Fibroblast of lung (primary cell): Measurements from ENCODE around the gene CNTNAP5. TPM values are rescaled to one million over a fixed set of nuclear protein-coding genes. Genes with fewer than 3 reads are reported as not detected.

Experiments
- DNase-seq, 2 donors: peaks; one replicate each; pipeline versions ENCODE4 v3.0.0 to v3.0.0-alpha.2; 2010; ENCODE audit warnings: low read depth in 2 of 2
- H2AFZ ChIP-seq: 2 replicates; pipeline ENCODE4 v1.5.1; 2012; ENCODE audit warnings: low read length, control low read depth, inconsistent platforms
- H3K27ac ChIP-seq: 2 replicates; pipeline ENCODE4 v1.5.1; 2011; ENCODE audit warnings: low read length, control low read depth; ENCODE audit not compliant: insufficient read depth
- H3K27me3 ChIP-seq: 2 replicates; pipeline ENCODE4 v1.5.1; 2011; ENCODE audit warnings: mild to moderate bottlenecking, low read length; ENCODE audit not compliant: control insufficient read depth, insufficient read depth
- H3K36me3 ChIP-seq: 2 replicates; pipeline ENCODE4 v1.5.1; 2011; ENCODE audit warnings: low read length; ENCODE audit not compliant: control insufficient read depth, insufficient read depth
- H3K4me1 ChIP-seq: 2 replicates; pipeline ENCODE4 v1.5.1; 2011; ENCODE audit warnings: low read length; ENCODE audit not compliant: control insufficient read depth, insufficient read depth; ENCODE audit errors: extremely low read depth
- H3K4me2 ChIP-seq: 2 replicates; pipeline ENCODE4 v1.5.1; 2011; ENCODE audit warnings: low read length, control low read depth; ENCODE audit not compliant: insufficient read depth; ENCODE audit errors: extremely low read depth
- H3K4me3 ChIP-seq, 4 experiments: fragments of 200-600 bp in 1 of 4; sonication (generic) in 1 of 4; replicated peaks in 1 of 4; 2 replicates each; pipeline ENCODE4 v1.5.1; 2011 to 2016; ENCODE audit warnings: low read length in 4 of 4, low read depth in 3 of 4, mild to moderate bottlenecking in 3 of 4, control low read depth in 2 of 4, inconsistent platforms in 1 of 4, mixed read lengths in 1 of 4; ENCODE audit not compliant: insufficient read depth in 1 of 4; ENCODE audit errors: control extremely low read depth in 1 of 4
- H3K79me2 ChIP-seq: 2 replicates; pipeline ENCODE4 v1.5.1; 2012; ENCODE audit warnings: mild to moderate bottlenecking, low read length, inconsistent platforms; ENCODE audit not compliant: control insufficient read depth, insufficient read depth
- H3K9ac ChIP-seq: 2 replicates; pipeline ENCODE4 v1.5.1; 2011; ENCODE audit warnings: mild to moderate bottlenecking, low read length, control low read depth; ENCODE audit not compliant: insufficient read depth
- H3K9me3 ChIP-seq: 2 replicates; pipeline ENCODE4 v1.5.1; 2012; ENCODE audit warnings: low read depth, low read length; ENCODE audit not compliant: control insufficient read depth, insufficient read depth
- H4K20me1 ChIP-seq: 2 replicates; pipeline ENCODE4 v1.5.1; 2011; ENCODE audit warnings: low read length; ENCODE audit not compliant: control insufficient read depth, insufficient read depth; ENCODE audit errors: extremely low read depth
- EZH2 ChIP-seq: IDR thresholded peaks from 2 replicates; pipeline ENCODE4 v1.5.1; 2012; ENCODE audit warnings: low read length, control low read depth, mild to moderate bottlenecking; ENCODE audit errors: missing control alignments
- polyA plus RNA-seq, 2 donors: library from polyadenylated mRNA; depleted of rRNA in 1 of 2; stranded (reverse) in 1 of 2; unstranded in 1 of 2; fragments of >200 nt; gene quantifications; 2 replicates each; pipeline ENCODE4 v1.2.1, GENCODE V29; 2011 to 2012; ENCODE audit warnings: missing spikeins in 1 of 2
- total RNA-seq: library from RNA; depleted of rRNA; stranded (reverse); fragments of >200 nt; gene quantifications from 2 replicates; pipeline ENCODE4 v1.2.1, GENCODE V29; 2014
- TF ChIP-seq, protein P1 (sequence below), 2 donors: IDR thresholded peaks in 1 of 2; conservative IDR thresholded peaks in 1 of 2; 1 replicate in 1 of 2; 2 replicates in 1 of 2; pipeline ENCODE4 v1.5.1; 2011 to 2012; ENCODE audit warnings: low read length in 2 of 2, control low read depth in 1 of 2, inconsistent platforms in 1 of 2, low read depth in 1 of 2, mild to moderate bottlenecking in 1 of 2

The CNTNAP5 gene
- total and polyA plus RNA-seq, 2 donors (not counting 1 experiment from before 2014, with no cell fraction given), result not detected

DNA sequence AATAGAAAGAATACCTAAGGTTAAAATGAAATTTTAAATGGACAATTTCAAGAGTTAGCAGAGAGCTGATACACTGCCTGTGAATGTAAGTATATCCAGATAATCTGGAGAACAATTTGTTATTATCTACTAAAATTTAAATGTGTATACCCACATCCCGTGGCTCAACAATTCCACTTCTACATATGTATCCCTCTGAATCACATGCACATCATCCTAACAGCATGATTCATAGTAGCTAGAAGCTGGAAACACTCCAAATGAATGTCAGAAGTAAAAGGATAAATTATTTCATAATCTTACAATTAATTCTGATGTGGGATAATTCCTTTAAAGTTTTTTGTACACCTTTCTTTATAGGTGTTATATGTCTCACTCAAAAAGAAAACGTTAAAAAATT lies 87.9 kb downstream of the CNTNAP5 start:
- H3K36me3 ChIP-seq, result no peaks in the 10 kb centered on the region
- H3K9ac ChIP-seq, result no peak overlapping the region
- H3K4me1 ChIP-seq, result no peaks in the 10 kb centered on the region
- H3K27me3 ChIP-seq, result no peaks in the 10 kb centered on the region
- no peaks in the 10 kb centered on the region for H3K9me3 ChIP-seq
- no peak overlapping the region for H3K27ac ChIP-seq
- no peaks in the 10 kb centered on the region for H4K20me1 ChIP-seq
- no peak overlapping the region for H2AFZ ChIP-seq
- H3K4me3 ChIP-seq, result no peak overlapping the region
- no peak for TF ChIP-seq EZH2
- TF ChIP-seq, protein P1, sequence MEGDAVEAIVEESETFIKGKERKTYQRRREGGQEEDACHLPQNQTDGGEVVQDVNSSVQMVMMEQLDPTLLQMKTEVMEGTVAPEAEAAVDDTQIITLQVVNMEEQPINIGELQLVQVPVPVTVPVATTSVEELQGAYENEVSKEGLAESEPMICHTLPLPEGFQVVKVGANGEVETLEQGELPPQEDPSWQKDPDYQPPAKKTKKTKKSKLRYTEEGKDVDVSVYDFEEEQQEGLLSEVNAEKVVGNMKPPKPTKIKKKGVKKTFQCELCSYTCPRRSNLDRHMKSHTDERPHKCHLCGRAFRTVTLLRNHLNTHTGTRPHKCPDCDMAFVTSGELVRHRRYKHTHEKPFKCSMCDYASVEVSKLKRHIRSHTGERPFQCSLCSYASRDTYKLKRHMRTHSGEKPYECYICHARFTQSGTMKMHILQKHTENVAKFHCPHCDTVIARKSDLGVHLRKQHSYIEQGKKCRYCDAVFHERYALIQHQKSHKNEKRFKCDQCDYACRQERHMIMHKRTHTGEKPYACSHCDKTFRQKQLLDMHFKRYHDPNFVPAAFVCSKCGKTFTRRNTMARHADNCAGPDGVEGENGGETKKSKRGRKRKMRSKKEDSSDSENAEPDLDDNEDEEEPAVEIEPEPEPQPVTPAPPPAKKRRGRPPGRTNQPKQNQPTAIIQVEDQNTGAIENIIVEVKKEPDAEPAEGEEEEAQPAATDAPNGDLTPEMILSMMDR (conservative IDR thresholded peaks at IDR 0.05 in 1 of 2, IDR thresholded peaks at IDR 0.05 in 1 of 2; ENCODE audit: low read depth in 1 of 2, low read length in 2 of 2), result no peak
- DNase-seq, result peak; percentile 50 to 68
- H3K4me2 ChIP-seq, result no peak overlapping the region
- H3K79me2 ChIP-seq, result no peaks in the 10 kb centered on the region

DNA sequence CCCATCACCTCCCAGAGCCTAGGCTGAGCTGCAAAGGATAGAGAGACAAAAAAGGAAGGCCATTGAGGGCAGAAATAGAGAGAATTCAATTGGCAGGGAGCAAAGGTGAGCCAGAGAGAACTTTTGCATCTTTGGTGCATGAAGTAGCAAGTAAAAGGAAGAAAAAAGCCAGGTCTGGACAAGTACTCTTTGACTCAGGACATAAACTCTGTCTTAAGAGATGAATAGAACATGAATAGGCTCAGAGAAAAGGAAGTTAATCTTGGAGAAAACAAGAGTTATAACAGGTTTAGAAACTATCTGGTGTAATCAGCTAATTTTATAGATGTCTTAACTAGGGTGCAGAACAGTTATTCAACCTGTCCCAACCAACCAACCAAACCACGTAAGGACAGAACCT lies 95.2 kb downstream of the CNTNAP5 start:
- Histone ChIP-seq H2AFZ (no peak overlapping the region), H3K79me2 (no peaks in the 10 kb centered on the region), H4K20me1 (no peaks in the 10 kb centered on the region), H3K4me3 (no peak overlapping the region), H3K36me3 (no peaks in the 10 kb centered on the region), H3K9me3 (no peaks in the 10 kb centered on the region), H3K4me1 (no peaks in the 10 kb centered on the region), H3K27me3 (no peaks in the 10 kb centered on the region), H3K9ac (no peak overlapping the region), H3K4me2 (no peak overlapping the region), H3K27ac (no peak overlapping the region)
- no peak for DNase-seq
- TF ChIP-seq EZH2, result no peak

DNA sequence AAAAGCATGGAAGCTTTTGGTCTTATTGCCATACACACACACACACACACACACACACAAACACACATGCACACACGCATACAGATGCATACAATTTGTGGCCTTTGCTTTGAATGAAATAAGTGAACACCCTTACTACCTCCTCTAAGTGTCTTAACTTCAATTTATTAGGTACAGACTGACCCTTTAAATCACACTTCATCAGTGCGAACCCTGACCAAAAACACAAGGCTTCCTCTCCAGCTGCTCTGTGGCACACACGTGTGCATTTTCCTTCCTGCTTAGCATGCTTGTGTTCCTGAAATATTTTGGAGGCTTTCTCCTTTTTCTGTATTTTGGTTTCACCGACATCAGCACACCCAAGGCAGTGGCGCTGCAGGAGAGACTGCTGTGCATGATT lies 96.0 kb downstream of the CNTNAP5 start:
- Histone ChIP-seq H3K4me2 (no peak overlapping the region), H2AFZ (no peak overlapping the region), H3K27me3 (no peaks in the 10 kb centered on the region), H3K9me3 (no peaks in the 10 kb centered on the region), H4K20me1 (no peaks in the 10 kb centered on the region), H3K27ac (no peak overlapping the region), H3K4me3 (no peak overlapping the region), H3K4me1 (no peaks in the 10 kb centered on the region), H3K36me3 (no peaks in the 10 kb centered on the region), H3K9ac (no peak overlapping the region), H3K79me2 (no peaks in the 10 kb centered on the region)
- TF ChIP-seq, protein P1 (conservative IDR thresholded peaks at IDR 0.05 in 1 of 2, IDR thresholded peaks at IDR 0.05 in 1 of 2; ENCODE audit: low read depth in 1 of 2, low read length in 2 of 2), result no peak
- no peak for TF ChIP-seq EZH2
- DNase-seq, result no peak
